ENCODE measurements around the gene HSPBP1. TPM values are rescaled to one million over a fixed set of nuclear protein-coding genes. Genes with fewer than 3 reads are reported as not detected.
A peak's percentile ranks its signal among the peaks of the same experiment; 100 is the strongest.

Gene HSPBP1
- polyA plus RNA-seq, 3 donors = 23.1 to 29.3 (median 25.7) TPM

- no peak for DNase-seq (ENCODE audit: low read depth in 3 of 3, low spot score in 2 of 3)
Observed at GRCh38 chr19:55277494-55277893, 2.4 kb downstream of the HSPBP1 start.

GRCh38 chr19:55276720-55277430 is 3.0 kb downstream of the HSPBP1 start:
- no peak for DNase-seq (ENCODE audit: low read depth in 3 of 3, low spot score in 2 of 3)

- no peak for DNase-seq (ENCODE audit: low read depth in 3 of 3, low spot score in 2 of 3)
Observed at GRCh38 chr19:55275851-55276719, 3.8 kb downstream of the HSPBP1 start.

DNA sequence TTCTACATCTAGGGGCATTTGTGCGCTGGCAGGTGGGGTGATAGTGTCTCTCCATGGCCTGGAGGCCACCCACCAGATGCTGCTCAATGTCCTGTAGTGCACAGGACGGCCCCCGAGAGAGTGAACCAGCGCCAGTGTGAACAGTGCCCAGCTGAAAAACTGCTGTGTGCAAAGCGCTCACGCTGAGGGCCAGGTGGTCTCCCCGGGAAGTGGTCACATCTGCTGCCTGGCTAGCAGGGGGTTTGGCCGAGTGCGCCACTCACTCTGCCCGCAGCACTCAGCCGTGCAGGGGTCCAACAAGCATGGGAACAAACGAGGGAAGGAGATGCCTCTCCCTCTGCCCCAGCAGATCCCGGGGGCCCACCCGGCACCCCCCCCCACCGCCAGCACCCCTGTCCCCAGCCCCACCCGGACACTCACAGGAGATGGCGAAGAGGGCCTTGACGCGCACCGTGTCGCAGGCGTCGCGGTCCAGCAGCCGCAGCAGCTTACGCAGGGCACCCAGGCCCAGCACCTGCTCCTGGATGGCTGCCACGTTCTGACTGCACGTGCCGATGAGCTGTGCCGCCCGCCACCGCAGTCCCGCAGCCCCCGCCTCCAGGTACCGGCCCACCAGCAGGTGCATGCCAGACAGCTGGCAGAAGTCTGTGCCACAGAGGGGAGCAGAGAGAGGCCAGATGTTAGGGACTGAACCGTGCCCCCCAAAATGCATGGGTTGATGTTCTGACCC is 5.8 kb downstream of the HSPBP1 start:
- DNase-seq (ENCODE audit: low read depth in 3 of 3, low spot score in 2 of 3) = no peak

- no peak for DNase-seq (ENCODE audit: low read depth in 3 of 3, low spot score in 2 of 3)
Observed at GRCh38 chr19:55272142-55272541, 7.8 kb downstream of the HSPBP1 start.

GRCh38 chr19:55270172-55270942 is 9.6 kb downstream of the HSPBP1 start:
- no peak for DNase-seq (ENCODE audit: low read depth in 3 of 3, low spot score in 2 of 3)

- no peak for DNase-seq (ENCODE audit: low read depth in 3 of 3, low spot score in 2 of 3)
Observed at GRCh38 chr19:55269299-55269698, 10.6 kb downstream of the HSPBP1 start.

GRCh38 chr19:55266840-55267239 is 13.1 kb downstream of the HSPBP1 start:
- no peak for DNase-seq (ENCODE audit: low read depth in 3 of 3, low spot score in 2 of 3)

- no peak for DNase-seq (ENCODE audit: low read depth in 3 of 3, low spot score in 2 of 3)
Observed at GRCh38 chr19:55266404-55266803, 13.5 kb downstream of the HSPBP1 start.

DNA sequence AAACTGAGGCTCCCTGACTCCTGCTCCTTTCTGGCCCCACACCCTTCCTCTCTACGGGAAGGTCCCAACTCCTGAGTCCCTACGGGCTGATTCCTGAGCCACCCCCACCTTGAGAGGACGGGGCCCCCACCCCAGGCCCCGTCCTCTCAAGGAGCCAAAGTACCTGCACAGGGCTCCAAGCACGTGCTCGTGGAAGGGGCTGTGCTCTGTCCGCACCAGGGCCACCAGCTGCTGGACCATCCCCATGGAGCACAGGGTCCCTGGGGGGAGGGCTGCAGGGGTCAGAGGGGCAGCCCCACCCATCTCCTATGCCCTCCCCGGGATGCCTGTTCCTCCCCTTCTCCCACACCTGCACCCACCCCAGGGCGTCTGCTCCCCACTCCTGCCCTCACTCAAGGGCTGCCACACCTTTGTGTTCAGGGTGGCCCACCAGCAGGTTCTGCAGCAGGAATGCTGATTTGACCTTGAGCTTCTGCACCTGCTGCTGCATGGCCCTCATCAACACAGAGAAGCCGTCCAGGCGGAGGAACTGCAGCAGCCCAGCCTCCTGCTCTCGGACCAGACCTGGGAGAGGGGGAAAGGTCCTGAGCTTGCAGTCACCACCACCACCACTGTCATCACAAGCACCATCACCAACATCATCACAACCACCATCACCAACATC is 14.1 kb downstream of the HSPBP1 start:
- no peak for DNase-seq (ENCODE audit: low read depth in 3 of 3, low spot score in 2 of 3)

- DNase-seq (ENCODE audit: low read depth in 3 of 3, low spot score in 2 of 3) = no peak
Observed at GRCh38 chr19:55265173-55265572, 14.7 kb downstream of the HSPBP1 start.

- no peak for DNase-seq (ENCODE audit: low read depth in 3 of 3, low spot score in 2 of 3)
Observed at GRCh38 chr19:55264531-55264930, 15.4 kb downstream of the HSPBP1 start.

GRCh38 chr19:55262359-55262758 is 17.6 kb downstream of the HSPBP1 start:
- DNase-seq (ENCODE audit: low read depth in 3 of 3, low spot score in 2 of 3) = no peak

- no peak for DNase-seq (ENCODE audit: low read depth in 3 of 3, low spot score in 2 of 3)
Observed at GRCh38 chr19:55261671-55262126, 18.2 kb downstream of the HSPBP1 start.

- peak in 1 of 3 donors; percentile 38 for DNase-seq (ENCODE audit: low read depth in 3 of 3, low spot score in 2 of 3)
Observed at GRCh38 chr19:55259540-55260210, 20.2 kb downstream of the HSPBP1 start.

GRCh38 chr19:55258828-55259539 is 20.9 kb downstream of the HSPBP1 start, which contains the start of gene PPP6R1:
Gene PPP6R1, minus strand, starts transcription at chr19:55259017. Its CDS starts 11,914 bp downstream, at chr19:55247103.
- peak; percentile 99 to 100 (median 99) for DNase-seq (ENCODE audit: low read depth in 3 of 3, low spot score in 2 of 3)

DNA sequence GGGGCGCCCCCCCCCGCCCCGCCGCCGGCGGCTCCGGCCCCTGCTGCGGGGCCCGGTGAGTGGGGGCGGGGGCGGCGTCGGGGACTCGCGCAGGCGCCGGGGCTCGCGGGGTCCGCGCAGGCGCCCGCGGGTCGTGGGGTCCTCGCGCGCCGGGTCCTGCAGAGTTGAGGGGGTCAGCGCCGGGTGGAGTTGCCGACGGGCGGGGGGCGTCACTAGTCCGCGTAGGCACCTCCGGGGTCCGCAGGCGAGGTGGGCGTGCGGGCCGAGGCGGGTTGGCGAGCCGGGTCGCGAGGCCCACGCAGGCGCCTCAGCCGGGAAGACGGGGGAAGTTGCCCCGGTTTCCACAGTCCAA is 21.5 kb downstream of the HSPBP1 start:
- no peak for DNase-seq (ENCODE audit: low read depth in 3 of 3, low spot score in 2 of 3)
